Adrenal gland (tissue), 5 donors: Measurements from ENCODE around the gene AGAP1.

ENCODE experiments used
- POLR2A ChIP-seq, 2 donors: fragments of 450-650 bp; IDR thresholded peaks; one replicate each; pipeline ENCODE4 v1.6.1; 2017; ENCODE audit warnings: antibody characterized with exemption in 2 of 2, mild to moderate bottlenecking in 2 of 2, moderate library complexity in 1 of 2
- TF ChIP-seq, protein P1 (sequence below), 6 experiments: fragments of 450-650 bp in 4 of 6; fragments of 200-600 bp in 2 of 6; sonication (generic) in 1 of 6; IDR thresholded peaks; 1 replicate in 5 of 6; 2 replicates in 1 of 6; pipeline versions ENCODE4 v1.5.1 to v1.8.0; 2016 to 2021; ENCODE audit warnings: antibody characterized with exemption in 6 of 6, mild to moderate bottlenecking in 2 of 6, moderate library complexity in 1 of 6
- donor health status: DM: no; HTN: no; CAD: no.

GRCh38 chr2:235654103-235654813, 160.4 kb downstream of the AGAP1 start:
- no peak for TF ChIP-seq POLR2A (IDR thresholded peaks at IDR 0.05)
- TF ChIP-seq, protein P1, sequence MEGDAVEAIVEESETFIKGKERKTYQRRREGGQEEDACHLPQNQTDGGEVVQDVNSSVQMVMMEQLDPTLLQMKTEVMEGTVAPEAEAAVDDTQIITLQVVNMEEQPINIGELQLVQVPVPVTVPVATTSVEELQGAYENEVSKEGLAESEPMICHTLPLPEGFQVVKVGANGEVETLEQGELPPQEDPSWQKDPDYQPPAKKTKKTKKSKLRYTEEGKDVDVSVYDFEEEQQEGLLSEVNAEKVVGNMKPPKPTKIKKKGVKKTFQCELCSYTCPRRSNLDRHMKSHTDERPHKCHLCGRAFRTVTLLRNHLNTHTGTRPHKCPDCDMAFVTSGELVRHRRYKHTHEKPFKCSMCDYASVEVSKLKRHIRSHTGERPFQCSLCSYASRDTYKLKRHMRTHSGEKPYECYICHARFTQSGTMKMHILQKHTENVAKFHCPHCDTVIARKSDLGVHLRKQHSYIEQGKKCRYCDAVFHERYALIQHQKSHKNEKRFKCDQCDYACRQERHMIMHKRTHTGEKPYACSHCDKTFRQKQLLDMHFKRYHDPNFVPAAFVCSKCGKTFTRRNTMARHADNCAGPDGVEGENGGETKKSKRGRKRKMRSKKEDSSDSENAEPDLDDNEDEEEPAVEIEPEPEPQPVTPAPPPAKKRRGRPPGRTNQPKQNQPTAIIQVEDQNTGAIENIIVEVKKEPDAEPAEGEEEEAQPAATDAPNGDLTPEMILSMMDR (IDR thresholded peaks at IDR 0.05), result no peak
